ENCODE data around the gene PLAAT1. TPM values are rescaled to one million over a fixed set of nuclear protein-coding genes. Genes with fewer than 3 reads are reported as not detected.

PLAAT1 gene
- total and polyA plus RNA-seq, 10 donors, result 0.38 to 1.5 (median 0.53) TPM; not detected in 6

- H3K4me3 ChIP-seq, result no peak overlapping the region
- no peaks in the 10 kb centered on the region for H3K4me1 ChIP-seq
- TF ChIP-seq, protein P1, sequence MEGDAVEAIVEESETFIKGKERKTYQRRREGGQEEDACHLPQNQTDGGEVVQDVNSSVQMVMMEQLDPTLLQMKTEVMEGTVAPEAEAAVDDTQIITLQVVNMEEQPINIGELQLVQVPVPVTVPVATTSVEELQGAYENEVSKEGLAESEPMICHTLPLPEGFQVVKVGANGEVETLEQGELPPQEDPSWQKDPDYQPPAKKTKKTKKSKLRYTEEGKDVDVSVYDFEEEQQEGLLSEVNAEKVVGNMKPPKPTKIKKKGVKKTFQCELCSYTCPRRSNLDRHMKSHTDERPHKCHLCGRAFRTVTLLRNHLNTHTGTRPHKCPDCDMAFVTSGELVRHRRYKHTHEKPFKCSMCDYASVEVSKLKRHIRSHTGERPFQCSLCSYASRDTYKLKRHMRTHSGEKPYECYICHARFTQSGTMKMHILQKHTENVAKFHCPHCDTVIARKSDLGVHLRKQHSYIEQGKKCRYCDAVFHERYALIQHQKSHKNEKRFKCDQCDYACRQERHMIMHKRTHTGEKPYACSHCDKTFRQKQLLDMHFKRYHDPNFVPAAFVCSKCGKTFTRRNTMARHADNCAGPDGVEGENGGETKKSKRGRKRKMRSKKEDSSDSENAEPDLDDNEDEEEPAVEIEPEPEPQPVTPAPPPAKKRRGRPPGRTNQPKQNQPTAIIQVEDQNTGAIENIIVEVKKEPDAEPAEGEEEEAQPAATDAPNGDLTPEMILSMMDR (IDR thresholded peaks at IDR 0.05 in 8 of 11, conservative IDR thresholded peaks at IDR 0.05 in 3 of 11), result no peak
- TF ChIP-seq POLR2AphosphoS5 (IDR thresholded peaks at IDR 0.05) (no peak), POLR2A (IDR thresholded peaks at IDR 0.05) (no peak)
- intact Hi-C loops (cut with DNase I; ENCODE audit: low total_unique reads), result no loop called here
- no peaks in the 10 kb centered on the region for H3K36me3 ChIP-seq
- DNase-seq, result no peak
- no peak overlapping the region for H3K27ac ChIP-seq
- 46 to 96% (median 93%) methylated on average over 2 of the region's 2 CpGs for WGBS, 5 donors
- peaks cover 3 to 54% (median 46%) of the 10 kb centered on the region in 8 donors for H3K9me3 ChIP-seq
- no peaks in the 10 kb centered on the region for H3K27me3 ChIP-seq (replicated peaks in 1 of 7)
Observed at GRCh38 chr3:193248848-193249468, 7.9 kb downstream of the PLAAT1 start.

GRCh38 chr3:193250492-193250891 lies 9.5 kb downstream of the PLAAT1 start:
- Histone ChIP-seq H3K4me3 (no peak overlapping the region), H3K27me3 (replicated peaks in 1 of 7) (peaks cover 0 to 7% (median 0%) of the 10 kb centered on the region in 7 donors), H3K27ac (no peak overlapping the region), H3K36me3 (no peaks in the 10 kb centered on the region), H3K9me3 (peaks cover 3 to 54% (median 46%) of the 10 kb centered on the region in 8 donors), H3K4me1 (no peaks in the 10 kb centered on the region)
- intact Hi-C loops (cut with DNase I; ENCODE audit: low total_unique reads), result no loop called here
- TF ChIP-seq POLR2AphosphoS5 (IDR thresholded peaks at IDR 0.05) (no peak), POLR2A (IDR thresholded peaks at IDR 0.05) (no peak)
- TF ChIP-seq, protein P1 (IDR thresholded peaks at IDR 0.05 in 8 of 11, conservative IDR thresholded peaks at IDR 0.05 in 3 of 11), result no peak
- no peak for DNase-seq
- 79 to 84% (median 82%) methylated on average over 4 of the region's 4 CpGs for WGBS, 5 donors

DNA sequence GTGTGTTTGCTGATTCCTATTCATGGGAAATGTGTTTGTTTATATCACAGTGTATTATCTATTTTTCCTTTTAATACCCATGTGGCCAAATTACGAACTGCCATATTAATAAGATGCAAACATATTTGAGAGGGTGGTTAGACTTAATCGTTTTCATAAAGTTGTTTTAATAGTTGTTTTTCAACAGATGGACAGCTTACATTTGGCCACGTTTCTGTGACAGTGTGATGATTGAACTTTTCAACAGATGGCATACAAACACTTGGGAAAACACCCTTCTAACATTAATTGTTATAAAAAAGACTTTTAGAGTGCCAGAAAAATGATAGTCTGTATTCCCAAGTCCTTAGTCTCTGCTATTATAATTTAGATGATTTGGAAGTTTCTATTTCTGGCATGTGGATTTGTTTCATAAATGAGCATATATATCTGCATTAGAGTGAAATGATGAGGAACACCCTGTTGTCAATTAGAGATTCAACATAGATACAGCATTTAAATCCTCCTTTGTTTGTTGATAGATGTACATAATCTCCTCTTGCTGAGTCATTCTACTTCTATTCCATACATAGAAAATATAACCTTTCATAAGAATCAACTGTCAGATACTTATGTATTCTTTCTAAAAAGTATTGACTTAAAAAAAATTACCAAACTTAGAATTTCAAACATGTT lies 13.1 kb downstream of the PLAAT1 start:
- WGBS, 5 donors, result 61 to 80% (median 62%) methylated on average over 3 of the region's 3 CpGs
- Histone ChIP-seq H3K4me3 (no peak overlapping the region), H3K4me1 (no peaks in the 10 kb centered on the region), H3K27me3 (replicated peaks in 1 of 7) (peaks cover 0 to 7% (median 0%) of the 10 kb centered on the region in 7 donors), H3K36me3 (no peaks in the 10 kb centered on the region), H3K9me3 (peaks cover 3 to 27% (median 22%) of the 10 kb centered on the region in 8 donors), H3K27ac (no peak overlapping the region)
- intact Hi-C loops (cut with DNase I; ENCODE audit: low total_unique reads), result no loop called here
- no peak for DNase-seq
- TF ChIP-seq, protein P1 (IDR thresholded peaks at IDR 0.05 in 8 of 11, conservative IDR thresholded peaks at IDR 0.05 in 3 of 11), result no peak
- TF ChIP-seq POLR2AphosphoS5 (IDR thresholded peaks at IDR 0.05) (no peak), POLR2A (IDR thresholded peaks at IDR 0.05) (no peak)

DNA sequence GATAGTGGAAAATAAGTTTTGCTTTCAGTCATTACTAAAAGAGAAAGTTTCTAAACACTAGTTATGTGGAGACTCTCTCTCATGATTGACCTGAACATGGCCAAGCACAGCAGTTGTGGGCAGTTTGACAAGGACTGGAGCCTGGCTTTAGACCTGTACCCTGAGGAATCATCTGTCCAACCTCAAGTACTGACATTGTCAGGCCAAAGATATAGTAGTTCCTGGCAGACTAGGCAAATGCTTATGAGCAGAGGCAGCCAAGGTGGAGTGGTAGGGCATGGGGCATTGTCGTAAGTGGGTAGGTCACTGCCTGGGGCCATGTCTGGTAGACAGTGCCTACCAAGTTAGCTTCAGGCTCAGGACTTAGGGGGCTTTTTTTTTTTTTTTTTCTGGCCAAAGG lies 20.9 kb downstream of the PLAAT1 start:
- Histone ChIP-seq H3K4me1 (no peaks in the 10 kb centered on the region), H3K27ac (no peak overlapping the region), H3K36me3 (no peaks in the 10 kb centered on the region), H3K4me3 (no peak overlapping the region), H3K27me3 (replicated peaks in 1 of 7) (no peaks in the 10 kb centered on the region), H3K9me3 (no peaks in the 10 kb centered on the region)
- no peak for TF ChIP-seq POLR2A (IDR thresholded peaks at IDR 0.05)
- TF ChIP-seq POLR2AphosphoS5 (IDR thresholded peaks at IDR 0.05), result no peak
- TF ChIP-seq, protein P1 (IDR thresholded peaks at IDR 0.05 in 8 of 11, conservative IDR thresholded peaks at IDR 0.05 in 3 of 11), result no peak
- 88 to 100% (median 96%) methylated on average over 1 of the region's 1 CpG for WGBS, 5 donors
- no peak for DNase-seq
- intact Hi-C loops (cut with DNase I; ENCODE audit: low total_unique reads), result no loop called here

Measured in spleen (tissue), 11 donors.